Prostate gland (tissue), 2 donors: ENCODE results near the gene FAAP20. TPM values are rescaled to one million over a fixed set of nuclear protein-coding genes. Genes with fewer than 3 reads are reported as not detected.

Experiments used
- DNase-seq: peaks from one replicate; pipeline ENCODE4 v3.0.0-alpha.2; 2019; ENCODE audit warnings: low spot score
- H3K27ac ChIP-seq, 2 donors: fragments of 200-600 bp; sonication (generic); 2 replicates each; pipeline ENCODE4 v1.5.1; 2017 to 2019
- H3K27me3 ChIP-seq: fragments of 200-600 bp; sonication (generic); replicated peaks from 2 replicates; pipeline ENCODE4 v1.5.1; 2019; ENCODE audit not compliant: insufficient read depth
- H3K36me3 ChIP-seq, 2 donors: fragments of 200-600 bp; sonication (generic); 1 replicate in 1 of 2; 2 replicates in 1 of 2; pipeline versions ENCODE4 v1.5.1 to v1.8.1; 2017 to 2019
- H3K4me1 ChIP-seq: fragments of 200-600 bp; sonication (generic); replicated peaks from 2 replicates; pipeline ENCODE4 v1.5.1; 2019
- H3K4me3 ChIP-seq, 2 donors: fragments of 200-600 bp; sonication (generic); 2 replicates each; pipeline ENCODE4 v1.5.1; 2017 to 2019
- H3K9me3 ChIP-seq: fragments of 200-600 bp; sonication (generic); 2 replicates; pipeline ENCODE4 v1.5.1; 2017
- POLR2A ChIP-seq: fragments of 450-650 bp; IDR thresholded peaks from one replicate; pipeline ENCODE4 v1.6.1; 2016; ENCODE audit warnings: antibody characterized with exemption, mild to moderate bottlenecking
- POLR2AphosphoS5 ChIP-seq: sonication (generic); formaldehyde crosslinking; IDR thresholded peaks from one replicate; pipeline ENCODE4 v1.6.1; 2017; ENCODE audit warnings: antibody characterized with exemption
- WGBS: methylation state at CpG from one replicate; pipeline ENCODE4 v1.1.5; 2018; 5-methylcytosine and 5-hydroxymethylcytosine counted together
- intact Hi-C: fragments of 100-400 bp; cut with DNase I; formaldehyde crosslinking; loops from one replicate; pipeline ENCODE4 v1.14.2; 2022
- total RNA-seq, 2 donors: library from RNA; depleted of rRNA; stranded (reverse); fragments of >200 nt; gene quantifications; one replicate each; pipeline ENCODE4 v1.1.0, GENCODE V29; 2016
- TF ChIP-seq, protein P1 (sequence below), 4 experiments: fragments of 200-600 bp in 2 of 4; fragments of 450-650 bp in 2 of 4; sonication (generic) in 2 of 4; IDR thresholded peaks; 1 replicate in 3 of 4; 2 replicates in 1 of 4; pipeline ENCODE4 v1.5.1; 2016 to 2019; ENCODE audit warnings: antibody characterized with exemption in 4 of 4, mild to moderate bottlenecking in 2 of 4, moderate library complexity in 2 of 4

Gene FAAP20
- total RNA-seq, 2 donors from 2014 or later: 55.9 to 70.4 TPM

GRCh38 chr1:2170211-2170610 is 24.4 kb downstream of the FAAP20 start:
- Histone ChIP-seq H3K27me3 (no peaks in the 10 kb centered on the region), H3K4me1 (no peaks in the 10 kb centered on the region), H3K9me3 (no peaks in the 10 kb centered on the region), H3K4me3 (no peak overlapping the region), H3K27ac (no peak overlapping the region), H3K36me3 (no peaks in the 10 kb centered on the region)
- 57% methylated on average over 11 of the region's 11 CpGs for WGBS
- TF ChIP-seq POLR2AphosphoS5: no peak
- TF ChIP-seq, protein P1, sequence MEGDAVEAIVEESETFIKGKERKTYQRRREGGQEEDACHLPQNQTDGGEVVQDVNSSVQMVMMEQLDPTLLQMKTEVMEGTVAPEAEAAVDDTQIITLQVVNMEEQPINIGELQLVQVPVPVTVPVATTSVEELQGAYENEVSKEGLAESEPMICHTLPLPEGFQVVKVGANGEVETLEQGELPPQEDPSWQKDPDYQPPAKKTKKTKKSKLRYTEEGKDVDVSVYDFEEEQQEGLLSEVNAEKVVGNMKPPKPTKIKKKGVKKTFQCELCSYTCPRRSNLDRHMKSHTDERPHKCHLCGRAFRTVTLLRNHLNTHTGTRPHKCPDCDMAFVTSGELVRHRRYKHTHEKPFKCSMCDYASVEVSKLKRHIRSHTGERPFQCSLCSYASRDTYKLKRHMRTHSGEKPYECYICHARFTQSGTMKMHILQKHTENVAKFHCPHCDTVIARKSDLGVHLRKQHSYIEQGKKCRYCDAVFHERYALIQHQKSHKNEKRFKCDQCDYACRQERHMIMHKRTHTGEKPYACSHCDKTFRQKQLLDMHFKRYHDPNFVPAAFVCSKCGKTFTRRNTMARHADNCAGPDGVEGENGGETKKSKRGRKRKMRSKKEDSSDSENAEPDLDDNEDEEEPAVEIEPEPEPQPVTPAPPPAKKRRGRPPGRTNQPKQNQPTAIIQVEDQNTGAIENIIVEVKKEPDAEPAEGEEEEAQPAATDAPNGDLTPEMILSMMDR (IDR thresholded peaks at IDR 0.05): no peak
- no peak for TF ChIP-seq POLR2A
- intact Hi-C loops: no loop called here
- no peak for DNase-seq

DNA sequence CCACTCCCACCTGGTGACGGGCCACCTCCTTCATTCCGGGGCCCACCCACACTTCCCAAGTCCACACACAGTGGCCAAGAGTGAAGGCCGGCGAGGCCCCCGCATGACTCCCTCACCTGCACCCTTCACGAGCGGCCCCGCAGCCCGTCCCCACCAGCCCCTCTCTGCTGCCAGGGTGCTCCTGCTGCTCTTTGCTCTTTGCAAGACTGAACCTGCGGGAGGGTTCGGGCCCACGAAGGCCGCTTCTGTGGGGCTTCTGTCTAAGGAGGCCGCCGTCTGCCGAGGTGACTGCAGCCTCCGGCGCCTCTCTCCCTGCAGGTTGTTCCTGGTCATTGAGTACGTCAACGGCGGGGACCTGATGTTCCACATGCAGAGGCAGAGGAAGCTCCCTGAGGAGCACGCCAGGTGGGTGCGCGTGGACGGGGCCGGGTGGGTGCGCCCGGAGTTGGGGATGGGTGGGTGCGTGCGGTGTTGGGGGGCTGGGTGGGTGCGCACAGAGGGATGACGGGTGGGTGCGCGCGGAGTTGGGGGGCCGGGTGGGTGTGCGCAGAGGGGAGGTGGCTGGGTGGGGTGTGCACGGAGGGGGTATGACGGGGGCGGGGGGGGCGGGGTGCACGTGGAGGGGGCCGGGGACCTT is 25.3 kb downstream of the FAAP20 start:
- H3K36me3 ChIP-seq: no peaks in the 10 kb centered on the region
- H3K4me3 ChIP-seq: no peak overlapping the region
- no peaks in the 10 kb centered on the region for H3K4me1 ChIP-seq
- TF ChIP-seq, protein P1 (IDR thresholded peaks at IDR 0.05): no peak
- TF ChIP-seq POLR2AphosphoS5: no peak
- TF ChIP-seq POLR2A: no peak
- 92% methylated on average over 43 of the region's 43 CpGs for WGBS
- no peak for DNase-seq
- no peaks in the 10 kb centered on the region for H3K27me3 ChIP-seq
- intact Hi-C loops: no loop called here
- H3K27ac ChIP-seq: no peak overlapping the region
- no peaks in the 10 kb centered on the region for H3K9me3 ChIP-seq

GRCh38 chr1:2168535-2168934 is 26.0 kb downstream of the FAAP20 start:
- intact Hi-C loops: no loop called here
- Histone ChIP-seq H3K27me3 (no peaks in the 10 kb centered on the region), H3K27ac (no peak overlapping the region), H3K9me3 (no peaks in the 10 kb centered on the region), H3K4me1 (no peaks in the 10 kb centered on the region), H3K36me3 (no peaks in the 10 kb centered on the region), H3K4me3 (no peak overlapping the region)
- no peak for DNase-seq
- TF ChIP-seq POLR2A (no peak), POLR2AphosphoS5 (no peak)
- TF ChIP-seq, protein P1 (IDR thresholded peaks at IDR 0.05): no peak
- WGBS: 91% methylated on average over 12 of the region's 12 CpGs

DNA sequence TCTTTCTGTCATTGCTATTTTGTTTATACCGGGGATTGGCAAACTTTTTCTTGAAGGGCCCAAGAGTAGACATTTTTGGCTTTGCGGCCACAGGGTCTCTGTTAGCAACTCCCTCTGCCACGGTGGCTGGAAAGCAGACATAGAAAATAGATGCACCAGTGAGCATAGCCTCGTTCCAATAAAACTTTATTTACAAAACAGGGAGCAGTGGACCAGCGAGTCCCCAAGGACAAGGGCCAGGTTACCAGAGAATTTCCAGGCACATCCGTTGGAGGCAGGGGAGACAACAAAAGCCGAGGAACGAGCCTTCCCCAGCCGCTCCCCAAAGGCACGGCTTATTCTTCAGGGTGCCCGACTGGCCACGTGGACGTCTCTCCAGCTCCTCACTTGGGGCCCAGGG is 26.5 kb downstream of the FAAP20 start:
- intact Hi-C loops: no loop called here
- 93% methylated on average over 13 of the region's 13 CpGs for WGBS
- no peak for DNase-seq
- H3K4me1 ChIP-seq: no peaks in the 10 kb centered on the region
- H3K27ac ChIP-seq: no peak overlapping the region
- no peaks in the 10 kb centered on the region for H3K27me3 ChIP-seq
- no peaks in the 10 kb centered on the region for H3K9me3 ChIP-seq
- no peak overlapping the region for H3K4me3 ChIP-seq
- TF ChIP-seq POLR2AphosphoS5: no peak
- no peak for TF ChIP-seq POLR2A
- TF ChIP-seq, protein P1 (IDR thresholded peaks at IDR 0.05): no peak
- H3K36me3 ChIP-seq: no peaks in the 10 kb centered on the region

- Histone ChIP-seq H3K4me1 (no peaks in the 10 kb centered on the region), H3K36me3 (no peaks in the 10 kb centered on the region), H3K27ac (no peak overlapping the region), H3K4me3 (no peak overlapping the region), H3K27me3 (no peaks in the 10 kb centered on the region), H3K9me3 (no peaks in the 10 kb centered on the region)
- WGBS: 93% methylated on average over 8 of the region's 10 CpGs
- intact Hi-C loops: no loop called here
- TF ChIP-seq, protein P1 (IDR thresholded peaks at IDR 0.05): no peak
- TF ChIP-seq POLR2AphosphoS5 (no peak), POLR2A (no peak)
- DNase-seq: no peak
Measured at GRCh38 chr1:2166695-2167094, 27.9 kb downstream of the FAAP20 start.
